ENCODE results near the gene MIX23.

MIX23 gene

GRCh38 chr3:122364490-122364889 is 18.5 kb downstream of the MIX23 start:
- H3K27ac ChIP-seq (ENCODE audit: low read length) = no peak overlapping the region
- H3F3A ChIP-seq (ENCODE audit: insufficient read depth, low read length) = no peaks in the 10 kb centered on the region

GRCh38 chr3:122362026-122362425 is 21.0 kb downstream of the MIX23 start:
- H3K36me3 ChIP-seq (replicated peaks; ENCODE audit: insufficient read depth, low read length) = no peaks in the 10 kb centered on the region

More at GRCh38 chr3:122364490-122364889, 18.5 kb downstream of the MIX23 start:
- H3K9me2 ChIP-seq (replicated peaks; ENCODE audit: insufficient read depth, low read length) = no peaks in the 10 kb centered on the region
- H3K4me2 ChIP-seq (ENCODE audit: low read depth, low read length) = no peak overlapping the region
- no peak overlapping the region for H2AFZ ChIP-seq (ENCODE audit: low read length)
- H3K79me2 ChIP-seq (ENCODE audit: low read length) = no peaks in the 10 kb centered on the region
- no peak overlapping the region for H3K4me3 ChIP-seq (ENCODE audit: low read length)
- TF ChIP-seq CTCF (IDR thresholded peaks at IDR 0.05; ENCODE audit: low read length) (no peak), EZH2phosphoT487 (IDR thresholded peaks at IDR 0.05; ENCODE audit: low read length) (no peak), EZH2 (optimal IDR thresholded peaks at IDR 0.05; ENCODE audit: low read depth, low read length) (no peak)
- no peaks in the 10 kb centered on the region for H3K9me3 ChIP-seq (replicated peaks; ENCODE audit: insufficient read depth, low read length)
- no peaks in the 10 kb centered on the region for H4K20me1 ChIP-seq (ENCODE audit: insufficient read depth, low read length)
- H3K4me1 ChIP-seq (ENCODE audit: low read length) = no peaks in the 10 kb centered on the region
- H3K9ac ChIP-seq (ENCODE audit: low read length) = no peak overlapping the region
- H3K36me3 ChIP-seq (replicated peaks; ENCODE audit: insufficient read depth, low read length) = no peaks in the 10 kb centered on the region
- DNase-seq = no peak
- no peaks in the 10 kb centered on the region for H3K27me3 ChIP-seq (replicated peaks; ENCODE audit: insufficient read depth, low read length)

GRCh38 chr3:122358703-122359032 is 24.4 kb downstream of the MIX23 start:
- no peaks in the 10 kb centered on the region for H4K20me1 ChIP-seq (ENCODE audit: insufficient read depth, low read length)
- no peaks in the 10 kb centered on the region for H3K79me2 ChIP-seq (ENCODE audit: low read length)
- no peaks in the 10 kb centered on the region for H3K27me3 ChIP-seq (replicated peaks; ENCODE audit: insufficient read depth, low read length)
- no peak overlapping the region for H3K4me2 ChIP-seq (ENCODE audit: low read depth, low read length)
- no peak overlapping the region for H3K9ac ChIP-seq (ENCODE audit: low read length)
- no peak overlapping the region for H3K4me3 ChIP-seq (ENCODE audit: low read length)
- H2AFZ ChIP-seq (ENCODE audit: low read length) = no peak overlapping the region
- no peaks in the 10 kb centered on the region for H3K36me3 ChIP-seq (replicated peaks; ENCODE audit: insufficient read depth, low read length)
- no peak for DNase-seq
- H3K4me1 ChIP-seq (ENCODE audit: low read length) = no peaks in the 10 kb centered on the region
- no peaks in the 10 kb centered on the region for H3K9me2 ChIP-seq (replicated peaks; ENCODE audit: insufficient read depth, low read length)
- H3K27ac ChIP-seq (ENCODE audit: low read length) = no peak overlapping the region
- TF ChIP-seq EZH2phosphoT487 (IDR thresholded peaks at IDR 0.05; ENCODE audit: low read length) (no peak), CTCF (IDR thresholded peaks at IDR 0.05; ENCODE audit: low read length) (no peak), EZH2 (optimal IDR thresholded peaks at IDR 0.05; ENCODE audit: low read depth, low read length) (no peak)
- H3F3A ChIP-seq (ENCODE audit: insufficient read depth, low read length) = no peaks in the 10 kb centered on the region
- H3K9me3 ChIP-seq (replicated peaks; ENCODE audit: insufficient read depth, low read length) = no peaks in the 10 kb centered on the region

More at GRCh38 chr3:122362026-122362425, 21.0 kb downstream of the MIX23 start:
- Histone ChIP-seq H3K4me2 (ENCODE audit: low read depth, low read length) (no peak overlapping the region), H3K4me3 (ENCODE audit: low read length) (no peak overlapping the region), H3K79me2 (ENCODE audit: low read length) (no peaks in the 10 kb centered on the region), H3K4me1 (ENCODE audit: low read length) (no peaks in the 10 kb centered on the region), H3K27me3 (replicated peaks; ENCODE audit: insufficient read depth, low read length) (no peaks in the 10 kb centered on the region), H3K9me3 (replicated peaks; ENCODE audit: insufficient read depth, low read length) (no peaks in the 10 kb centered on the region), H4K20me1 (ENCODE audit: insufficient read depth, low read length) (no peaks in the 10 kb centered on the region), H3K27ac (ENCODE audit: low read length) (no peak overlapping the region), H2AFZ (ENCODE audit: low read length) (no peak overlapping the region), H3F3A (ENCODE audit: insufficient read depth, low read length) (no peaks in the 10 kb centered on the region), H3K9me2 (replicated peaks; ENCODE audit: insufficient read depth, low read length) (no peaks in the 10 kb centered on the region), H3K9ac (ENCODE audit: low read length) (no peak overlapping the region)
- no peak for TF ChIP-seq EZH2 (optimal IDR thresholded peaks at IDR 0.05; ENCODE audit: low read depth, low read length)
- TF ChIP-seq EZH2phosphoT487 (IDR thresholded peaks at IDR 0.05; ENCODE audit: low read length) = no peak
- TF ChIP-seq CTCF (IDR thresholded peaks at IDR 0.05; ENCODE audit: low read length) = no peak
- DNase-seq = no peak

Measured in MM.1S (cell line).